Activated T-helper 17 cell treated with anti-CD3 and anti-CD28 coated beads, Interleukin-2, amount 50 U/mL, for 72 hours (primary cell): ENCODE data around the gene SVIL. TPM values are rescaled to one million over a fixed set of nuclear protein-coding genes. Genes with fewer than 3 reads are reported as not detected.
"Not testable (repeated sequence)": the region's sequence is repeated elsewhere in the genome, so short reads cannot be mapped to it uniquely, and the experiment has no call there.

ENCODE experiments used
- ATAC-seq: fragments of 150-1000 bp; cut with Tn5 transposase; replicated peaks from 2 replicates; pipeline ENCODE4 v1.10.0; 2021; ENCODE audit warnings: mild to moderate bottlenecking, moderate library complexity
- H3K27ac Mint-ChIP-seq: one replicate; pipeline ENCODE4 v1.8.0; 2022; ENCODE audit warnings: mixed read lengths
- H3K27me3 Mint-ChIP-seq: one replicate; pipeline ENCODE4 v1.8.0; 2022; ENCODE audit warnings: mixed read lengths
- H3K36me3 Mint-ChIP-seq: one replicate; pipeline ENCODE4 v1.8.0; 2022; ENCODE audit warnings: low read depth, mild to moderate bottlenecking, mixed read lengths
- H3K4me1 Mint-ChIP-seq: one replicate; pipeline ENCODE4 v1.8.0; 2022; ENCODE audit warnings: mixed read lengths
- H3K4me3 Mint-ChIP-seq: one replicate; pipeline ENCODE4 v1.8.0; 2022; ENCODE audit warnings: mild to moderate bottlenecking, mixed read lengths
- H3K9me3 Mint-ChIP-seq: one replicate; pipeline ENCODE4 v1.8.0; 2022; ENCODE audit warnings: mixed read lengths
- total RNA-seq, 2 donors: library from RNA; stranded (reverse); gene quantifications; one replicate each; pipeline ENCODE4 v1.2.3, GENCODE V29; 2022

Gene SVIL
- total RNA-seq, 2 donors from 2014 or later = 10.7 to 16.2 TPM

- no peaks in the 10 kb centered on the region for H3K36me3 Mint-ChIP-seq
- no peak overlapping the region for H3K27ac Mint-ChIP-seq
Measured at GRCh38 chr10:29643771-29644501, 9.2 kb upstream of the SVIL start.

GRCh38 chr10:29642990-29643389 lies 8.2 kb upstream of the SVIL start:
- Mint-ChIP-seq H3K4me1 (peaks cover 36% of the 10 kb centered on the region), H3K27ac (no peak overlapping the region), H3K4me3 (no peak overlapping the region), H3K9me3 (no peaks in the 10 kb centered on the region), H3K36me3 (no peaks in the 10 kb centered on the region), H3K27me3 (no peaks in the 10 kb centered on the region)
- ATAC-seq = no peak

More at GRCh38 chr10:29643771-29644501, 9.2 kb upstream of the SVIL start:
- Mint-ChIP-seq H3K9me3 (no peaks in the 10 kb centered on the region), H3K4me3 (no peak overlapping the region), H3K4me1 (peaks cover 40% of the 10 kb centered on the region), H3K27me3 (no peaks in the 10 kb centered on the region)
- ATAC-seq = no peak

GRCh38 chr10:29637537-29637936 lies 2.8 kb upstream of the SVIL start:
- no peaks in the 10 kb centered on the region for H3K9me3 Mint-ChIP-seq
- peaks cover 42% of the 10 kb centered on the region for H3K4me1 Mint-ChIP-seq

GRCh38 chr10:29636178-29636577 lies 1.4 kb upstream of the SVIL start:
- Mint-ChIP-seq H3K27me3 (no peaks in the 10 kb centered on the region), H3K27ac (peak overlapping the region; percentile 87), H3K36me3 (no peaks in the 10 kb centered on the region), H3K4me3 (peak overlapping the region; percentile 70), H3K9me3 (no peaks in the 10 kb centered on the region), H3K4me1 (peaks cover 42% of the 10 kb centered on the region)
- peak; percentile 53 for ATAC-seq

More at GRCh38 chr10:29637537-29637936, 2.8 kb upstream of the SVIL start:
- H3K27ac Mint-ChIP-seq = peak overlapping the region; percentile 14
- no peak for ATAC-seq
- H3K36me3 Mint-ChIP-seq = no peaks in the 10 kb centered on the region
- no peaks in the 10 kb centered on the region for H3K27me3 Mint-ChIP-seq
- H3K4me3 Mint-ChIP-seq = no peak overlapping the region

GRCh38 chr10:29635711-29636144 lies 957 bp upstream of the SVIL start:
- H3K4me3 Mint-ChIP-seq = peak overlapping the region; percentile 70
- no peaks in the 10 kb centered on the region for H3K27me3 Mint-ChIP-seq
- peak overlapping the region; percentile 87 for H3K27ac Mint-ChIP-seq

GRCh38 chr10:29634105-29634504 lies 666 bp downstream of the SVIL start:
- H3K27me3 Mint-ChIP-seq = no peaks in the 10 kb centered on the region
- peaks cover 42% of the 10 kb centered on the region for H3K4me1 Mint-ChIP-seq
- peak overlapping the region; percentile 62 for H3K4me3 Mint-ChIP-seq
- ATAC-seq = no peak
- no peaks in the 10 kb centered on the region for H3K9me3 Mint-ChIP-seq
- H3K36me3 Mint-ChIP-seq = no peaks in the 10 kb centered on the region
- H3K27ac Mint-ChIP-seq = no peak overlapping the region

More at GRCh38 chr10:29635711-29636144, 957 bp upstream of the SVIL start:
- Mint-ChIP-seq H3K4me1 (peaks cover 46% of the 10 kb centered on the region), H3K36me3 (no peaks in the 10 kb centered on the region), H3K9me3 (no peaks in the 10 kb centered on the region)
- no peak for ATAC-seq

GRCh38 chr10:29631049-29631339 lies 3.8 kb downstream of the SVIL start:
- Mint-ChIP-seq H3K27ac (no peak overlapping the region), H3K9me3 (no peaks in the 10 kb centered on the region), H3K4me3 (no peak overlapping the region), H3K36me3 (no peaks in the 10 kb centered on the region), H3K27me3 (no peaks in the 10 kb centered on the region), H3K4me1 (peaks cover 33% of the 10 kb centered on the region)
- ATAC-seq = no peak

- no peak overlapping the region for H3K27ac Mint-ChIP-seq
- ATAC-seq = no peak
- H3K4me3 Mint-ChIP-seq = no peak overlapping the region
- peaks cover 28% of the 10 kb centered on the region for H3K4me1 Mint-ChIP-seq
- H3K9me3 Mint-ChIP-seq = no peaks in the 10 kb centered on the region
- no peaks in the 10 kb centered on the region for H3K36me3 Mint-ChIP-seq
- no peaks in the 10 kb centered on the region for H3K27me3 Mint-ChIP-seq
Measured at GRCh38 chr10:29630205-29631048, 4.3 kb downstream of the SVIL start.

- peaks cover 21% of the 10 kb centered on the region for H3K4me1 Mint-ChIP-seq
- no peaks in the 10 kb centered on the region for H3K36me3 Mint-ChIP-seq
- no peak for ATAC-seq
- H3K27me3 Mint-ChIP-seq = no peaks in the 10 kb centered on the region
- H3K9me3 Mint-ChIP-seq = no peaks in the 10 kb centered on the region
- H3K4me3 Mint-ChIP-seq = no peak overlapping the region
- no peak overlapping the region for H3K27ac Mint-ChIP-seq
Measured at GRCh38 chr10:29628912-29629526, 5.8 kb downstream of the SVIL start.

- no peak for ATAC-seq
- Mint-ChIP-seq H3K36me3 (no peaks in the 10 kb centered on the region), H3K4me3 (no peak overlapping the region), H3K9me3 (no peaks in the 10 kb centered on the region), H3K27me3 (no peaks in the 10 kb centered on the region), H3K4me1 (peaks cover 17% of the 10 kb centered on the region), H3K27ac (no peak overlapping the region)
Measured at GRCh38 chr10:29628311-29628710, 6.5 kb downstream of the SVIL start.

- H3K4me3 Mint-ChIP-seq = no peak overlapping the region
- H3K27ac Mint-ChIP-seq = no peak overlapping the region
- no peak for ATAC-seq
Measured at GRCh38 chr10:29627201-29628132, 7.3 kb downstream of the SVIL start.

GRCh38 chr10:29624357-29624756 lies 10.4 kb downstream of the SVIL start:
- H3K27me3 Mint-ChIP-seq, H3K9me3 Mint-ChIP-seq, H3K27ac Mint-ChIP-seq, ATAC-seq, H3K4me1 Mint-ChIP-seq, H3K4me3 Mint-ChIP-seq, H3K36me3 Mint-ChIP-seq: not testable (repeated sequence)

More at GRCh38 chr10:29627201-29628132, 7.3 kb downstream of the SVIL start:
- Mint-ChIP-seq H3K27me3 (no peaks in the 10 kb centered on the region), H3K9me3 (no peaks in the 10 kb centered on the region), H3K4me1 (peaks cover 13% of the 10 kb centered on the region), H3K36me3 (no peaks in the 10 kb centered on the region)

GRCh38 chr10:29623797-29624196 lies 11.0 kb downstream of the SVIL start:
- H3K9me3 Mint-ChIP-seq = no peaks in the 10 kb centered on the region
- H3K4me3 Mint-ChIP-seq = no peak overlapping the region
- H3K27me3 Mint-ChIP-seq = no peaks in the 10 kb centered on the region
- H3K4me1 Mint-ChIP-seq = peaks cover 7% of the 10 kb centered on the region
- no peak overlapping the region for H3K27ac Mint-ChIP-seq
- H3K36me3 Mint-ChIP-seq = no peaks in the 10 kb centered on the region
- ATAC-seq = no peak

- Mint-ChIP-seq H3K27me3 (no peaks in the 10 kb centered on the region), H3K9me3 (no peaks in the 10 kb centered on the region)
Measured at GRCh38 chr10:29622382-29622922, 12.3 kb downstream of the SVIL start.

More at GRCh38 chr10:29622382-29622922, 12.3 kb downstream of the SVIL start:
- Mint-ChIP-seq H3K4me1 (peaks cover 5% of the 10 kb centered on the region), H3K36me3 (no peaks in the 10 kb centered on the region), H3K4me3 (no peak overlapping the region), H3K27ac (no peak overlapping the region)
- ATAC-seq = no peak
